NCI-H146 treated with DMSO at 0.1 percent for 48 hours (cell line): ENCODE data around the gene STXBP2.
"Not testable (repeated sequence)": the region's sequence is repeated elsewhere in the genome, so short reads cannot be mapped to it uniquely, and the experiment has no call there.

Experiments used
- DNase-seq: peaks from one replicate; lab custom pipeline; 2025; ENCODE audit not compliant: unreplicated experiment; lab: John Stamatoyannopoulos, UW

STXBP2 gene

GRCh38 chr19:7632340-7633203 lies 4.3 kb upstream of the STXBP2 start:
- DNase-seq: no peak

- DNase-seq: peak; percentile 27
These were observed 3.2 kb upstream of the STXBP2 start, which contains the start of gene PCP2 for GRCh38 chr19:7633698-7634097. PCP2 (minus strand) TSS chr19:7633719; CDS start chr19:7633457, 262 bp downstream.

GRCh38 chr19:7635670-7636069 lies 1.2 kb upstream of the STXBP2 start:
- no peak for DNase-seq

GRCh38 chr19:7636317-7636690 lies 606 bp upstream of the STXBP2 start:
- no peak for DNase-seq

GRCh38 chr19:7637374-7638256 lies 705 bp downstream of the STXBP2 start:
- DNase-seq: no peak

- no peak for DNase-seq
These were observed 2.0 kb downstream of the STXBP2 start for GRCh38 chr19:7638802-7639465.

GRCh38 chr19:7639863-7640348 lies 3.0 kb downstream of the STXBP2 start:
- DNase-seq: no peak

GRCh38 chr19:7640803-7641202 lies 3.9 kb downstream of the STXBP2 start:
- DNase-seq: no peak

- DNase-seq: no peak
These were observed 4.7 kb downstream of the STXBP2 start for GRCh38 chr19:7641290-7642276.

GRCh38 chr19:7642295-7643030 lies 5.6 kb downstream of the STXBP2 start:
- no peak for DNase-seq

- no peak for DNase-seq
These were observed 6.1 kb downstream of the STXBP2 start for GRCh38 chr19:7643031-7643415.

GRCh38 chr19:7643629-7644549 lies 7.0 kb downstream of the STXBP2 start:
- DNase-seq: not testable (repeated sequence)

- DNase-seq: no peak
These were observed 7.6 kb downstream of the STXBP2 start for GRCh38 chr19:7644550-7644877.

GRCh38 chr19:7645163-7645562 lies 8.3 kb downstream of the STXBP2 start:
- DNase-seq: no peak

GRCh38 chr19:7645656-7646425 lies 8.9 kb downstream of the STXBP2 start:
- no peak for DNase-seq

GRCh38 chr19:7646426-7646700 lies 9.5 kb downstream of the STXBP2 start:
- no peak for DNase-seq

GRCh38 chr19:7647156-7647555 lies 10.2 kb downstream of the STXBP2 start:
- DNase-seq: no peak
